IMR-90 (cell line): ENCODE data around the gene GIMAP7. TPM values are rescaled to one million over a fixed set of nuclear protein-coding genes. Genes with fewer than 3 reads are reported as not detected.

Experiments used
- ATAC-seq: fragments of 200-7000 bp; cut with Tn5 transposase; 2 replicates; pipeline ENCODE4 v1.9.1; 2020; ENCODE audit warnings: low read depth, mild to moderate bottlenecking, moderate library complexity
- BruUV-seq: library from RNA; stranded (reverse); fragments of 400-500 nt; replicated peaks from 2 replicates; lab custom pipeline; 2021; lab: Mats Ljungman, UMichigan
- CTCF ChIA-PET: fragments of 300-600 bp; formaldehyde crosslinking; extraction: SDS; loops from one replicate; lab custom pipeline; 2021; ENCODE audit warnings: antibody characterized with exemption; lab: Yijun Ruan, JAX
- POLR2A ChIA-PET: fragments of 300-600 bp; sonication (Branson Sonifier 250); formaldehyde crosslinking; loops from one replicate; lab custom pipeline; 2022; ENCODE audit warnings: antibody characterized with exemption; ENCODE audit not compliant: unreplicated experiment; lab: Charles Lee
- DNase-seq: peaks from one replicate; pipeline ENCODE4 v3.0.0; 2013
- H2AFZ ChIP-seq: replicated peaks from 2 replicates; pipeline ENCODE3; 2013; ENCODE audit warnings: low read length, mild to moderate bottlenecking; ENCODE audit not compliant: poor library complexity
- H2AK5ac ChIP-seq: 2 replicates; pipeline ENCODE4 v1.6.1; 2013; ENCODE audit warnings: low read depth, low read length, inconsistent platforms
- H2AK9ac ChIP-seq: replicated peaks from 2 replicates; pipeline ENCODE3; 2013; ENCODE audit warnings: mild to moderate bottlenecking, low read depth, low read length, moderate library complexity; ENCODE audit not compliant: poor library complexity
- H2BK120ac ChIP-seq: 2 replicates; pipeline ENCODE4 v1.6.1; 2013; ENCODE audit warnings: low read depth, low read length, inconsistent platforms
- H2BK15ac ChIP-seq: 3 replicates; pipeline ENCODE4 v1.6.1; 2013; ENCODE audit warnings: low read depth, low read length, inconsistent platforms
- H2BK20ac ChIP-seq: 2 replicates; pipeline ENCODE4 v1.6.1; 2013; ENCODE audit warnings: low read depth, mild to moderate bottlenecking, inconsistent platforms, low read length, moderate library complexity
- H2BK5ac ChIP-seq: 2 replicates; pipeline ENCODE4 v1.6.1; 2013; ENCODE audit warnings: mild to moderate bottlenecking, low read depth, low read length, inconsistent platforms; ENCODE audit not compliant: poor library complexity, severe bottlenecking
- H3K14ac ChIP-seq: replicated peaks from 2 replicates; pipeline ENCODE4 v1.6.1; 2013; ENCODE audit warnings: low read depth, low read length, inconsistent platforms
- H3K18ac ChIP-seq: 2 replicates; pipeline ENCODE4 v1.6.1; 2013; ENCODE audit warnings: low read depth, low read length, control low read depth
- H3K23ac ChIP-seq: 2 replicates; pipeline ENCODE4 v1.6.1; 2013; ENCODE audit warnings: low read depth, low read length, inconsistent platforms
- H3K27ac ChIP-seq: 2 replicates; pipeline ENCODE4 v1.5.1; 2013; ENCODE audit warnings: mild to moderate bottlenecking, control low read depth, low read length; ENCODE audit not compliant: insufficient read depth
- H3K27me3 ChIP-seq: 2 replicates; pipeline ENCODE4 v1.6.1; 2013; ENCODE audit warnings: low read length; ENCODE audit not compliant: control insufficient read depth, insufficient read depth
- H3K36me3 ChIP-seq: 2 replicates; pipeline ENCODE4 v1.6.1; 2013; ENCODE audit warnings: low read length, mixed read lengths; ENCODE audit not compliant: control insufficient read depth, insufficient read depth
- H3K4ac ChIP-seq: 2 replicates; pipeline ENCODE4 v1.6.1; 2013; ENCODE audit warnings: low read depth, low read length, inconsistent platforms
- H3K4me1 ChIP-seq: 2 replicates; pipeline ENCODE4 v1.6.1; 2013; ENCODE audit warnings: low read length, mixed read lengths; ENCODE audit not compliant: control insufficient read depth, insufficient read depth
- H3K4me2 ChIP-seq: 2 replicates; pipeline ENCODE4 v1.6.1; 2013; ENCODE audit warnings: low read depth, mild to moderate bottlenecking, control low read depth, low read length, moderate library complexity
- H3K4me3 ChIP-seq: 2 replicates; pipeline ENCODE4 v1.5.1; 2013; ENCODE audit warnings: low read depth, mild to moderate bottlenecking, control low read depth, low read length, moderate library complexity; ENCODE audit not compliant: insufficient read depth
- H3K56ac ChIP-seq: 2 replicates; pipeline ENCODE4 v1.6.1; 2013; ENCODE audit warnings: low read length, inconsistent platforms; ENCODE audit not compliant: insufficient read depth; ENCODE audit errors: extremely low read depth
- H3K79me1 ChIP-seq, 2 experiments: 2 replicates each; pipeline ENCODE4 v1.6.1; 2013; ENCODE audit warnings: low read length in 2 of 2, inconsistent platforms in 1 of 2, low read depth in 1 of 2
- H3K9ac ChIP-seq: 2 replicates; pipeline ENCODE4 v1.6.1; 2013; ENCODE audit warnings: low read depth, low read length, control low read depth
- H3K9me1 ChIP-seq: 2 replicates; pipeline ENCODE4 v1.6.1; 2013; ENCODE audit warnings: low read length, inconsistent platforms; ENCODE audit not compliant: insufficient read depth
- H3K9me3 ChIP-seq: 2 replicates; pipeline ENCODE4 v1.6.1; 2013; ENCODE audit warnings: low read length; ENCODE audit not compliant: control insufficient read depth, insufficient read depth
- H4K20me1 ChIP-seq: 2 replicates; pipeline ENCODE4 v1.6.1; 2013; ENCODE audit warnings: low read length, inconsistent platforms; ENCODE audit not compliant: insufficient read depth
- H4K5ac ChIP-seq: 2 replicates; pipeline ENCODE4 v1.6.1; 2013; ENCODE audit warnings: mild to moderate bottlenecking, low read depth, low read length, control low read depth
- H4K8ac ChIP-seq, 2 experiments: 2 replicates each; pipeline ENCODE4 v1.6.1; 2013; ENCODE audit warnings: low read depth in 2 of 2, low read length in 2 of 2, control low read depth in 1 of 2, inconsistent platforms in 1 of 2
- H4K91ac ChIP-seq: 2 replicates; pipeline ENCODE4 v1.6.1; 2013; ENCODE audit warnings: low read depth, low read length, inconsistent platforms; ENCODE audit not compliant: insufficient read depth
- CEBPB ChIP-seq: IDR thresholded peaks from 2 replicates; pipeline ENCODE4 v1.6.1; 2012; ENCODE audit warnings: low read depth, low read length, improper control_type of control experiment
- ELK1 ChIP-seq: fragments of 150-350 bp; IDR thresholded peaks from 2 replicates; pipeline ENCODE4 v1.6.1; 2016; ENCODE audit warnings: low read depth, mild to moderate bottlenecking, low read length, moderate library complexity, borderline replicate concordance
- FOS ChIP-seq: fragments of 150-350 bp; IDR thresholded peaks from 2 replicates; pipeline ENCODE4 v1.6.1; 2016; ENCODE audit warnings: low read depth, low read length
- MAZ ChIP-seq: IDR thresholded peaks from 2 replicates; pipeline ENCODE4 v1.6.1; 2012; ENCODE audit warnings: low read depth, mild to moderate bottlenecking, low read length, improper control_type of control experiment, moderate library complexity, borderline replicate concordance
- MXI1 ChIP-seq: IDR thresholded peaks from 2 replicates; pipeline ENCODE4 v1.6.1; 2012; ENCODE audit warnings: low read depth, mild to moderate bottlenecking, low read length, moderate library complexity, borderline replicate concordance
- NFE2L2 ChIP-seq: fragments of 150-350 bp; IDR thresholded peaks from 2 replicates; pipeline ENCODE4 v1.6.1; 2016; ENCODE audit warnings: low read depth, mild to moderate bottlenecking, low read length
- RAD21 ChIP-seq: IDR thresholded peaks from 2 replicates; pipeline ENCODE4 v1.6.1; 2012; ENCODE audit warnings: low read length, improper control_type of control experiment
- RFX5 ChIP-seq: IDR thresholded peaks from 2 replicates; pipeline ENCODE4 v1.8.0; 2012; ENCODE audit warnings: low read depth, mild to moderate bottlenecking, low read length, moderate library complexity
- SMC3 ChIP-seq: fragments of 150-350 bp; IDR thresholded peaks from 2 replicates; pipeline ENCODE4 v1.6.1; 2016; ENCODE audit warnings: low read depth, mild to moderate bottlenecking, antibody characterized with exemption, low read length, moderate library complexity
- WGBS, 2 experiments: methylation state at CpG; one replicate each; pipeline versions ENCODE4 v1.1.5 to v1.1.7; 2013; ENCODE audit warnings: missing lambda C conversion rate in 2 of 2; ENCODE audit not compliant: insufficient read length in 1 of 2; ENCODE audit errors: extremely low coverage in 2 of 2; 5-methylcytosine and 5-hydroxymethylcytosine counted together
- dilution Hi-C: fragments of 300-500 bp; cut with HindIII; formaldehyde crosslinking; loops from one replicate; pipeline ENCODE4 v1.14.3; 2018; ENCODE audit warnings: low sequenced_read_pairs; ENCODE audit not compliant: unreplicated experiment
- in situ Hi-C: fragments of 300-500 bp; cut with MboI; formaldehyde crosslinking; loops from 3 replicates; pipeline ENCODE4 v1.14.3; 2019; ENCODE audit warnings: low sequenced_read_pairs, inconsistent platforms, mixed read lengths
- intact Hi-C: fragments of 100-400 bp; cut with micrococcal nuclease; formaldehyde crosslinking; loops from 2 replicates; pipeline ENCODE4 v1.10.0; 2022
- polyA plus RNA-seq, 3 experiments: library from polyadenylated mRNA; depleted of rRNA; stranded (reverse); fragments of >200 nt; gene quantifications; 2 replicates each; pipeline ENCODE4 v1.2.3, GENCODE V29; 2012; ENCODE audit warnings: low replicate concordance in 1 of 3
- total RNA-seq: library from RNA; depleted of rRNA; stranded (reverse); fragments of >200 nt; gene quantifications from 2 replicates; pipeline ENCODE4 v1.2.3, GENCODE V29; 2012
- TF ChIP-seq, protein P1 (sequence below): fragments of 150-350 bp; IDR thresholded peaks from 2 replicates; pipeline ENCODE4 v1.6.1; 2017; ENCODE audit warnings: mild to moderate bottlenecking, antibody characterized with exemption, low read length, low read depth

GIMAP7 gene
- total and polyA plus RNA-seq, 2 of the 4 experiments (the other 2 are of a cell fraction) = not detected

DNA sequence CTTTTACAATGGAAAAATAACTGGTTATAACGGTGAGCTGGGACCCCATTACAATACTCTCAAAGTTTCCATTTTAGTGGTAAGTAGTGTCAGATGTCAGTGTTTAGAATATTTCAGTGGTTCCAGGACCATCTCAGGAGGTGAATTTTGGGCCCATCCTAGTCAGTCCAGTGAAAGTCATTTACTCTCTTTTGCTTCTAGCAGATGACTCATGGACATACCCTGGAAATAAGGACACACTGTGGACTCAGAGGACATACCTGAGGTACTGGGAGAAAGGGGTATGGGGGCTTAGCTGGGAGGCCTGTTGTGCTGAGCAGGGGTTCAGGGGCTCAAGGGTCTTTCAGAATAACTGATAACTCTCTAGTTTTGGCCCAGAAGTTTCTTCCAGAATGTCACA, 51.9 kb downstream of the GIMAP7 start:
- peaks cover 24% of the 10 kb centered on the region for H3K9me3 ChIP-seq
- no peak overlapping the region for H3K23ac ChIP-seq
- ATAC-seq (no peak), DNase-seq (no peak)
- H2BK5ac ChIP-seq = no peak overlapping the region
- H2AK5ac ChIP-seq = no peak overlapping the region
- ChIA-PET POLR2A (no interaction called here), CTCF (no interaction called here)
- no TSS peak for BruUV-seq
- no peak overlapping the region for H3K4me3 ChIP-seq
- H4K5ac ChIP-seq = no peak overlapping the region
- TF ChIP-seq RAD21 (no peak), RFX5 (no peak), ELK1 (no peak), MXI1 (no peak), CEBPB (no peak), MAZ (no peak), SMC3 (no peak), NFE2L2 (no peak), FOS (no peak)
- TF ChIP-seq, protein P1, sequence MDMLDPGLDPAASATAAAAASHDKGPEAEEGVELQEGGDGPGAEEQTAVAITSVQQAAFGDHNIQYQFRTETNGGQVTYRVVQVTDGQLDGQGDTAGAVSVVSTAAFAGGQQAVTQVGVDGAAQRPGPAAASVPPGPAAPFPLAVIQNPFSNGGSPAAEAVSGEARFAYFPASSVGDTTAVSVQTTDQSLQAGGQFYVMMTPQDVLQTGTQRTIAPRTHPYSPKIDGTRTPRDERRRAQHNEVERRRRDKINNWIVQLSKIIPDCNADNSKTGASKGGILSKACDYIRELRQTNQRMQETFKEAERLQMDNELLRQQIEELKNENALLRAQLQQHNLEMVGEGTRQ = no peak
- H3K14ac ChIP-seq = no peak overlapping the region
- no peaks in the 10 kb centered on the region for H3K79me1 ChIP-seq
- H3K27ac ChIP-seq = no peak overlapping the region
- no peaks in the 10 kb centered on the region for H4K20me1 ChIP-seq
- H2BK120ac ChIP-seq = no peak overlapping the region
- no peak overlapping the region for H4K91ac ChIP-seq
- H2AK9ac ChIP-seq = no peak overlapping the region
- WGBS, 2 experiments = no CpG with 5 or more reads among the region's 1 CpG
- H3K4me1 ChIP-seq = no peaks in the 10 kb centered on the region
- no peaks in the 10 kb centered on the region for H3K9me1 ChIP-seq
- H3K9ac ChIP-seq = no peak overlapping the region
- no peak overlapping the region for H4K8ac ChIP-seq
- in situ Hi-C loops (no loop called here), dilution Hi-C loops (no loop called here), intact Hi-C loops (no loop called here)
- no peak overlapping the region for H2BK20ac ChIP-seq
- no peak overlapping the region for H3K56ac ChIP-seq
- H3K36me3 ChIP-seq = no peaks in the 10 kb centered on the region
- no peak overlapping the region for H2AFZ ChIP-seq
- H2BK15ac ChIP-seq = no peak overlapping the region
- no peaks in the 10 kb centered on the region for H3K27me3 ChIP-seq
- no peak overlapping the region for H3K18ac ChIP-seq
- no peak overlapping the region for H3K4me2 ChIP-seq
- no peak overlapping the region for H3K4ac ChIP-seq
